HG02884 (cell line): ENCODE results near the gene LDB1.

Source experiments
- ATAC-seq: cut with Tn5 transposase; IDR thresholded peaks from one replicate; pipeline ENCODE4 v1.9.1; 2021; ENCODE audit warnings: mild to moderate bottlenecking, moderate library complexity; ENCODE audit not compliant: unreplicated experiment

The LDB1 gene

GRCh38 chr10:102135956-102136526 lies 15.9 kb upstream of the LDB1 start:
- ATAC-seq, result no peak

- ATAC-seq, result no peak
Observed at GRCh38 chr10:102134416-102134815, 14.2 kb upstream of the LDB1 start.

- no peak for ATAC-seq
Observed at GRCh38 chr10:102133373-102134195, 13.4 kb upstream of the LDB1 start.

- peak; percentile 87 for ATAC-seq
Observed at GRCh38 chr10:102132563-102133372, 12.6 kb upstream of the LDB1 start, which contains the start of gene PPRC1. PPRC1 (plus strand) TSS chr10:102133040; CDS start chr10:102133069, 29 bp downstream.

DNA sequence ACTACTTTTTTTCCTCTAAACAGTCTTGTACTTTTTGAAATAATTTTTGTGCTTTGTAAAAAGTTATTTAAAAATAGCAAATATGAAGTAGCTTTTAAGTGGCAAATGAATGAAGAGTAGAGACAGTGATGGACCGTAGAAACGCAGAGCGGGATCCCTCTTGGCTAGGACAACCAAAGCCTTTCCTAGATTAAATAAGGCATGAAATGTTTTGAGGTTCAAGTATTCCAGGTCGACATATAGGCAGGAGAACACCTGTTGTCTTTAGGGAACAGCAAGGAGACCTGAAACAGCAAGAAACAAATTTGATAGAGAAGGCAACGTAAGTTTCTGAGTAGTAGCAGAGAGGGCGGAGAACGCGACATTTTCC lies 12.0 kb upstream of the LDB1 start:
- no peak for ATAC-seq

GRCh38 chr10:102131286-102132170 lies 11.4 kb upstream of the LDB1 start:
- no peak for ATAC-seq

GRCh38 chr10:102123223-102123622 lies 3.1 kb upstream of the LDB1 start:
- no peak for ATAC-seq

- no peak for ATAC-seq
Observed at GRCh38 chr10:102122450-102122849, 2.3 kb upstream of the LDB1 start.

DNA sequence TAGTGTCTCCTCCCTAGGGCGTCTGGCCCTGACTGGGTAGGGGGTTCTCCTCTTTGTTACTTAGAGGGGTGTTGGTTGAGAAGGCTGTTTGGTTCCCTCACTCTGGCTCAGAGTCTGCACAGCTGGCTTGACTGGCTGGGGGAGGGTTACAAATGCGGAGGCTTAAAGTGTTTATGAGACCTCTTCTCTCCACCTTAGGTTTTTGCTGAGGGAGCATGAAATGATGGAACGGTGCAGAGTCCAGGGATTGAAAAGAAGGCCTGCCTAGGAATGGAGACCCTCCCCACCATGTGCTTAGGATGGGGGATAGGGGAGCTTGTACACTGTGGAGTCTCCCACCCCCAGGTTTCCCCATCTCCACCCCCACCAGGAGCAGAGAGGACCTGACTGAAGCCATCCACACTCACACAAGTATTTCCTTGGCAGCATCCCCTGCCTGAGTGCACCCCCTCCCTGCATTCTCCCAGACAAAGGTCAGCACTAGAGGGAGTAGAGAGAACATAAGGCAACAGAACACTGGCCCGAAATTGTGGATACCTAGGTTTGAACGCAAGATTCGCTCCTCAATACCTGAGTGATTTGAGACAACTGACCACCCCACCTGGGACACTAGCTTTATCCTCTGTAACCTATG lies 1.7 kb upstream of the LDB1 start:
- no peak for ATAC-seq

GRCh38 chr10:102120991-102121738 lies 997 bp upstream of the LDB1 start:
- ATAC-seq, result no peak

GRCh38 chr10:102119417-102120141 lies 589 bp downstream of the LDB1 start:
- ATAC-seq, result no peak

DNA sequence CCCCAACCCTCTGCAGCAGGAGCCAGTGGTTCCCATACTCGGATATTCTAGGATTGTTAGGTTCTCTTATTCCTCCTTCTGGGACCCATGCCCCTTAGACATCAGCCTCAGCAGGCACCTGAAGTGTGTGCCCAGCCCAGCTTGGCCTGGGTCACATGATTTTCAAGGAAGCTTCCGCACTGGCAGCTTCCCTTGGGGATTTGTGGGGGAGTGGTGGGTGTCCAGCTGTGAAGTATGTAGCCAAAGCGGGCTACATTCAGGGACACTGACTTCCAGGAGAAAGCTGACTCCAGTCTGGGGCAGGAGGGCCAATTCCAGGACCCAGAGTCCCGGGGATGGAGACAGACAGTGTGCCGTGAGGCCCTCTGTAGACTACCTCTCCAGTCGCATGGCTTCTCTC lies 1.3 kb downstream of the LDB1 start:
- no peak for ATAC-seq

- ATAC-seq, result no peak
Observed at GRCh38 chr10:102117391-102118159, 2.6 kb downstream of the LDB1 start.

DNA sequence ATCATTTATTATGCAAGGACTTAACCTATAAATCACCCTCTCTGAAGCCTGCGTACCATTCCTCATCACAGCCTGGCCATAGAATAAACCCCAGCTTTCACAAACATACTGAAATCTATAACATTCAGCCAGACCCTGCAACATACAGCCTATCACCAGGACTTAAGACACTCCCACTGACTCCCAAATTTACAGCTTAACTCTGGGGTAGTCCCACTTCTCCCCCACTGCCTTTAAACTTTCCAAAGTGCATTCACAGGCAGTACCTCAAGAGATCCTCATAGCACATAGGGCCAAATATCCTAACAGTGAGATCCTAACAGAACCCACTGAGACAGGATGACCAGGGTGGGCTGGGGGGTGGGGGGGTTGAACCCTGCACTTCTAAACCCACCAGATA lies 3.5 kb downstream of the LDB1 start:
- no peak for ATAC-seq

GRCh38 chr10:102115775-102116174 lies 4.4 kb downstream of the LDB1 start:
- no peak for ATAC-seq

DNA sequence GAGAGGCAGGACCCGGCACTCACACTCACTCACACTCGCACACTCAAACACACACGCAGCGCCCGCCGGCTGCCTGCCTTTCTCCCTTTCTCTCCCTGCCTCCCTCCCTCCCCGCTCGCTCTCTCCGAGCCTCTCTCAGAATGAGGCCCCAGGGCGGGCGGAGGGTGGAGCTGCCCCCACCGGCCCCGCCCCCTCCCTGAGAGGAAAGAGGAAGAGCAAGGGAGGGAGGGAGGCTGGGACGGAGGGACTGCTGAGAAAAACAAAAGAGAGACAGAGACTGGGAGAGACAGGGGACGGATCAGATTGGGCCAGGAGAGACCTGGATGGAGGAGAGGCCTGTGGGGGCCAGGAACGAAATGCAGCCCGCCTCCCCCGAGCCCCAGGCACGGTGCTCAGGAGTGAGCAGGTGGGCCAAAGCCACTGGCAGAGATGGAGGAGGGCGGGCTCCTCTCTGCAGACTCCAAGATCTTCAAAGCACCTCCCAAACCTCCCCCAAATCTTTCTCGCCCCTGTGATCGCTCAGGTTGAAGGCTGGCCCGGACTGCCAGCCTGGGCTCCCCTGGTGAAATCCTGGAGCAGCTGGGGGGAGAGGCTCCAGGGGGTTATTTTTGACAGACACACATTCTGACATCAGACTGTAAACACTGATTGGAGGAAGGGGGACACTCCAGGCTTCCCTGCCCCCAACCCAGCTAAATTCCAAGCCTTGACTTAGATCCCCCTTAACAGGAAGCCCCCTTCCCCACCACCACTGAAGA lies 5.1 kb downstream of the LDB1 start:
- ATAC-seq, result peak; percentile 59
